ENCODE results near the gene FGF22. TPM values are rescaled to one million over a fixed set of nuclear protein-coding genes. Genes with fewer than 3 reads are reported as not detected.
"Not testable (repeated sequence)": the region's sequence is repeated elsewhere in the genome, so short reads cannot be mapped to it uniquely, and the experiment has no call there.

The FGF22 gene
- total and polyA plus RNA-seq, 4 donors, result 0.10 to 0.85 (median 0.34) TPM

GRCh38 chr19:628168-628567, 11.5 kb upstream of the FGF22 start:
- ATAC-seq (ENCODE audit: insufficient read depth, low FRiP score), result no peak
- H3K4me1 ChIP-seq (ENCODE audit: control insufficient read depth in 5 of 5, insufficient read depth in 5 of 5, low read length in 5 of 5), result peaks cover 0 to 7% (median 3%) of the 10 kb centered on the region in 5 donors
- H3K36me3 ChIP-seq (ENCODE audit: control insufficient read depth in 4 of 4, insufficient read depth in 4 of 4, low read length in 4 of 4), result peaks cover 0 to 33% (median 4%) of the 10 kb centered on the region in 4 donors
- TF ChIP-seq, protein P1, sequence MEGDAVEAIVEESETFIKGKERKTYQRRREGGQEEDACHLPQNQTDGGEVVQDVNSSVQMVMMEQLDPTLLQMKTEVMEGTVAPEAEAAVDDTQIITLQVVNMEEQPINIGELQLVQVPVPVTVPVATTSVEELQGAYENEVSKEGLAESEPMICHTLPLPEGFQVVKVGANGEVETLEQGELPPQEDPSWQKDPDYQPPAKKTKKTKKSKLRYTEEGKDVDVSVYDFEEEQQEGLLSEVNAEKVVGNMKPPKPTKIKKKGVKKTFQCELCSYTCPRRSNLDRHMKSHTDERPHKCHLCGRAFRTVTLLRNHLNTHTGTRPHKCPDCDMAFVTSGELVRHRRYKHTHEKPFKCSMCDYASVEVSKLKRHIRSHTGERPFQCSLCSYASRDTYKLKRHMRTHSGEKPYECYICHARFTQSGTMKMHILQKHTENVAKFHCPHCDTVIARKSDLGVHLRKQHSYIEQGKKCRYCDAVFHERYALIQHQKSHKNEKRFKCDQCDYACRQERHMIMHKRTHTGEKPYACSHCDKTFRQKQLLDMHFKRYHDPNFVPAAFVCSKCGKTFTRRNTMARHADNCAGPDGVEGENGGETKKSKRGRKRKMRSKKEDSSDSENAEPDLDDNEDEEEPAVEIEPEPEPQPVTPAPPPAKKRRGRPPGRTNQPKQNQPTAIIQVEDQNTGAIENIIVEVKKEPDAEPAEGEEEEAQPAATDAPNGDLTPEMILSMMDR (IDR thresholded peaks at IDR 0.05; ENCODE audit: control extremely low read depth, extremely low read depth), result no peak
- no peaks in the 10 kb centered on the region for H3K9me3 ChIP-seq (ENCODE audit: control insufficient read depth in 4 of 4, insufficient read depth in 3 of 4, low read length in 3 of 4)
- DNase-seq, result no peak
- no peak overlapping the region for H3K4me3 ChIP-seq
- no peak overlapping the region for H3K27ac ChIP-seq (ENCODE audit: low read depth in 1 of 2, low read length in 1 of 2)
- no peaks in the 10 kb centered on the region for H3K27me3 ChIP-seq (ENCODE audit: control insufficient read depth in 3 of 3, insufficient read depth in 3 of 3, low read length in 2 of 3)
- 90 to 92% methylated on average over 19 of the region's 19 CpGs for WGBS, 2 donors
- H3K9ac ChIP-seq (ENCODE audit: insufficient read depth in 1 of 2, low read length in 2 of 2), result no peak overlapping the region

GRCh38 chr19:629515-629914, 10.2 kb upstream of the FGF22 start:
- not testable (repeated sequence) for DNase-seq
- 85 to 87% methylated on average over 24 to 25 of the region's 25 CpGs for WGBS, 2 donors

GRCh38 chr19:629961-630714, 9.5 kb upstream of the FGF22 start:
- H3K9me3 ChIP-seq (ENCODE audit: control insufficient read depth in 4 of 4, insufficient read depth in 3 of 4, low read length in 3 of 4), result no peaks in the 10 kb centered on the region
- H3K27ac ChIP-seq (ENCODE audit: low read depth in 1 of 2, low read length in 1 of 2), result no peak overlapping the region
- 96% methylated on average over 30 of the region's 30 CpGs for WGBS, 2 donors
- H3K4me1 ChIP-seq (ENCODE audit: control insufficient read depth in 5 of 5, insufficient read depth in 5 of 5, low read length in 5 of 5), result peaks cover 0 to 15% (median 5%) of the 10 kb centered on the region in 5 donors
- no peak overlapping the region for H3K9ac ChIP-seq (ENCODE audit: insufficient read depth in 1 of 2, low read length in 2 of 2)
- TF ChIP-seq, protein P1 (IDR thresholded peaks at IDR 0.05; ENCODE audit: control extremely low read depth, extremely low read depth), result no peak
- ATAC-seq (ENCODE audit: insufficient read depth, low FRiP score) (no peak), DNase-seq (no peak)
- H3K27me3 ChIP-seq (ENCODE audit: control insufficient read depth in 3 of 3, insufficient read depth in 3 of 3, low read length in 2 of 3), result no peaks in the 10 kb centered on the region
- no peak overlapping the region for H3K4me3 ChIP-seq
- peaks cover 0 to 18% (median 4%) of the 10 kb centered on the region in 4 donors for H3K36me3 ChIP-seq (ENCODE audit: control insufficient read depth in 4 of 4, insufficient read depth in 4 of 4, low read length in 4 of 4)

More at GRCh38 chr19:629515-629914, 10.2 kb upstream of the FGF22 start:
- H3K4me1 ChIP-seq (ENCODE audit: control insufficient read depth in 5 of 5, insufficient read depth in 5 of 5, low read length in 5 of 5), result peaks cover 0 to 15% (median 5%) of the 10 kb centered on the region in 5 donors
- not testable (repeated sequence) for ATAC-seq (ENCODE audit: insufficient read depth, low FRiP score); H3K9me3 ChIP-seq (ENCODE audit: control insufficient read depth in 4 of 4, insufficient read depth in 3 of 4, low read length in 3 of 4); H3K9ac ChIP-seq (ENCODE audit: insufficient read depth in 1 of 2, low read length in 2 of 2); H3K27me3 ChIP-seq (ENCODE audit: control insufficient read depth in 3 of 3, insufficient read depth in 3 of 3, low read length in 2 of 3); H3K4me3 ChIP-seq; H3K27ac ChIP-seq (ENCODE audit: low read depth in 1 of 2, low read length in 1 of 2)
- peaks cover 0 to 24% (median 4%) of the 10 kb centered on the region in 4 donors for H3K36me3 ChIP-seq (ENCODE audit: control insufficient read depth in 4 of 4, insufficient read depth in 4 of 4, low read length in 4 of 4)

DNA sequence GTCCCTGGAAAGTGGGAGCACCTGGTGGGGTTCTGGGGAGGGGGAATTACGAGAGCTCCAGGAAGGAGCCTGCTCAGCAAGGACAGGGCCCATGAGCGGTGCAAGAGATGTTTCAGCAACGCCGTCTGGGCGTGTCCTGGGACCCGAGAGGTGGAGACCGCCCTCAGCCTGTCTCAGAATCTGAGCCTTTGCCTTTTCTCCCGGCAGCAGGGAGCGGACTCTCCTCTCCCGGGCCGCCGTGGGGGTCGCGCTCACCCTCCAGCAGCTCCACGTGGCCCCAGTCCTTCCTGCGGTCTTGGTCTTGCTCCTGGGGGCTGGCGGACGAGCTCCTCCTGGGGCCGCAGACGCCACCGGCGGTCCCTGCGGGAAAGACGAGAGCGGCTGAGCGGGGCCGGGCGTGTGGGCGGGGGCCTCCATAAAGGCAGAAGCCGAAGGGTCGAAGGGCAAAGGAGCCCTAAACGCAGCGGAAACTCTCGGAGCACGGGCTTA, 7.1 kb upstream of the FGF22 start:
- TF ChIP-seq, protein P1 (IDR thresholded peaks at IDR 0.05; ENCODE audit: control extremely low read depth, extremely low read depth), result no peak
- Histone ChIP-seq H3K36me3 (ENCODE audit: control insufficient read depth in 4 of 4, insufficient read depth in 4 of 4, low read length in 4 of 4) (peaks cover 0 to 14% (median 3%) of the 10 kb centered on the region in 4 donors), H3K27ac (ENCODE audit: low read depth in 1 of 2, low read length in 1 of 2) (no peak overlapping the region), H3K9ac (ENCODE audit: insufficient read depth in 1 of 2, low read length in 2 of 2) (no peak overlapping the region), H3K9me3 (ENCODE audit: control insufficient read depth in 4 of 4, insufficient read depth in 3 of 4, low read length in 3 of 4) (no peaks in the 10 kb centered on the region), H3K27me3 (ENCODE audit: control insufficient read depth in 3 of 3, insufficient read depth in 3 of 3, low read length in 2 of 3) (no peaks in the 10 kb centered on the region), H3K4me3 (peak overlapping the region; percentile 88), H3K4me1 (ENCODE audit: control insufficient read depth in 5 of 5, insufficient read depth in 5 of 5, low read length in 5 of 5) (peaks cover 0 to 15% (median 5%) of the 10 kb centered on the region in 5 donors)
- 3% methylated on average over 35 of the region's 35 CpGs for WGBS, 2 donors
- peak; percentile 30 to 54 (median 44) for DNase-seq
- ATAC-seq (ENCODE audit: insufficient read depth, low FRiP score), result no peak

Data from lung (tissue), 12 donors.